Neural crest cell (in vitro differentiated cells): ENCODE data around the gene RGPD6. TPM values are rescaled to one million over a fixed set of nuclear protein-coding genes. Genes with fewer than 3 reads are reported as not detected.
"Not testable (repeated sequence)": the region's sequence is repeated elsewhere in the genome, so short reads cannot be mapped to it uniquely, and the experiment has no call there.

Source experiments
- DNase-seq: peaks from one replicate; pipeline ENCODE4 v3.0.0; 2021; ENCODE audit warnings: low read depth, mixed read lengths, low spot score
- H3K27ac Mint-ChIP-seq: one replicate; pipeline ENCODE4 v1.8.0; 2021; ENCODE audit warnings: mild to moderate bottlenecking, mixed read lengths; ENCODE audit not compliant: unreplicated experiment
- H3K27me3 Mint-ChIP-seq: 2 replicates; pipeline ENCODE4 v1.8.0; 2021; ENCODE audit warnings: low read depth, mild to moderate bottlenecking, mixed read lengths
- H3K36me3 Mint-ChIP-seq: 2 replicates; pipeline ENCODE4 v1.8.0; 2021; ENCODE audit warnings: low read depth, mild to moderate bottlenecking, mixed read lengths
- H3K4me1 Mint-ChIP-seq: 2 replicates; pipeline ENCODE4 v1.8.0; 2021; ENCODE audit warnings: mixed read lengths
- H3K4me3 Mint-ChIP-seq: one replicate; pipeline ENCODE4 v1.8.0; 2021; ENCODE audit warnings: mild to moderate bottlenecking, mixed read lengths
- H3K9me3 Mint-ChIP-seq: 2 replicates; pipeline ENCODE4 v1.8.0; 2021; ENCODE audit warnings: mixed read lengths
- total RNA-seq: library from RNA; stranded (reverse); gene quantifications from 2 replicates; pipeline ENCODE4 v1.2.1, GENCODE V29; 2021

RGPD6 gene
- total RNA-seq, 1 donor from 2014 or later, result 9.5 TPM

- not testable (repeated sequence) for H3K27me3 Mint-ChIP-seq, H3K27ac Mint-ChIP-seq, H3K36me3 Mint-ChIP-seq, H3K4me1 Mint-ChIP-seq, H3K4me3 Mint-ChIP-seq, DNase-seq, H3K9me3 Mint-ChIP-seq
These were observed 104.6 kb downstream of the RGPD6 start, which contains the start of gene LIMS4 for GRCh38 chr2:110472171-110473058. TSS of gene LIMS4 (minus strand) at chr2:110472816. CDS start at chr2:110472778, 38 bp downstream.

- H3K27ac Mint-ChIP-seq, H3K9me3 Mint-ChIP-seq: not testable (repeated sequence)
These were observed 108.1 kb downstream of the RGPD6 start for GRCh38 chr2:110468921-110469320.

GRCh38 chr2:110465312-110465711, 111.7 kb downstream of the RGPD6 start:
- not testable (repeated sequence) for H3K27me3 Mint-ChIP-seq, H3K4me3 Mint-ChIP-seq, DNase-seq, H3K9me3 Mint-ChIP-seq, H3K36me3 Mint-ChIP-seq, H3K4me1 Mint-ChIP-seq, H3K27ac Mint-ChIP-seq

More at GRCh38 chr2:110468921-110469320, 108.1 kb downstream of the RGPD6 start:
- not testable (repeated sequence) for H3K4me1 Mint-ChIP-seq, H3K27me3 Mint-ChIP-seq, H3K4me3 Mint-ChIP-seq, H3K36me3 Mint-ChIP-seq, DNase-seq

Other genes with a start within 250 kb of the RGPD6 start
- 0.32 and 0.75 TPM in 2 replicates for gene LIMS4, start 104.4 kb downstream of the RGPD6 start, total RNA-seq
- gene BUB1, start 100.8 kb upstream of the RGPD6 start, total RNA-seq, result 80.4 and 83.8 TPM in 2 replicates
- gene ACOXL, start 155.4 kb upstream of the RGPD6 start, total RNA-seq, result not detected in 2 replicates